K562 (cell line): ENCODE measurements around the gene ALCAM.

ENCODE experiments used
- MYNN ChIP-seq, 2 experiments: sonication (generic); formaldehyde crosslinking in 1 of 2; IDR thresholded peaks; 2 replicates each; pipeline versions ENCODE4 v1.5.0 to v1.6.1; 2016 to 2020; ENCODE audit warnings: antibody characterized with exemption in 1 of 2, missing genetic modification reagents in 1 of 2
- NFIC ChIP-seq: fragments of 450-650 bp; IDR thresholded peaks from 2 replicates; pipeline ENCODE4 v1.6.1; 2017; ENCODE audit warnings: mild to moderate bottlenecking, inconsistent platforms
- SMAD2 ChIP-seq: fragments of 150-350 bp; IDR thresholded peaks from 2 replicates; pipeline ENCODE4 v1.6.1; 2014; ENCODE audit warnings: low read depth, mild to moderate bottlenecking, low read length
- SP1 ChIP-seq: sonication (generic); formaldehyde crosslinking; IDR thresholded peaks from 2 replicates; pipeline ENCODE4 v1.8.1; 2022; ENCODE audit warnings: mild to moderate bottlenecking, missing genetic modification reagents
- TF ChIP-seq, protein P1 (sequence below): sonication (generic); formaldehyde crosslinking; IDR thresholded peaks from 2 replicates; pipeline ENCODE4 v1.8.1; 2023; ENCODE audit warnings: mild to moderate bottlenecking, missing genetic modification reagents

DNA sequence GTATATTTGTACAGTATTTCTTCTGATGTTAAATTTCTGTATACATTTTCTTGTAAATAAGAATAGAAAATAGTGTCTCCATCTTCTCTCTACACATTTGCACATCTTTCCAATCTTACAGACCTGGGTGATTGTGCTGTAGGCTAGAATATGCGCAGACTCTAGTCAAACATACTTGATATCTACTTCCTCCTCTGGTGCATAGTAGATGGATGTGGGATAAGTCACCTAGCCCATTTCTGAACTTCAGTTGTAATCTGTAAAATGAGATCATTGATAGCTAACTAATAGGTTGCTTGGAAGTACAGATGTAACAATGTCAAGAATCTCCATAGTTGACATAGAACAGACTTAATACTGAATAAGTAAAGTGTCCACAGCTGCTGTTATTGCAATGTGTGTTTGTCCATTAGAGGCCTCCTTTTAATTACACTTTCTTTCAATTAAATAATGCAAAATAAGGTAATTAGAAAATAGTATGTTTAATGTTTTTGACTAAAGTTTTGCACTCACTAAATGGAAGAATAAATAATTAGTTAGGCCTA, 46.7 kb downstream of the ALCAM start:
- TF ChIP-seq MYNN (IDR thresholded peaks at IDR 0.05) (no peak), MYNN (CRISPR knock-in tag; IDR thresholded peaks at IDR 0.05) (no peak), NFIC (no peak), SMAD2 (no peak), SP1 (CRISPR knock-in tag) (no peak)
- TF ChIP-seq, protein P1, sequence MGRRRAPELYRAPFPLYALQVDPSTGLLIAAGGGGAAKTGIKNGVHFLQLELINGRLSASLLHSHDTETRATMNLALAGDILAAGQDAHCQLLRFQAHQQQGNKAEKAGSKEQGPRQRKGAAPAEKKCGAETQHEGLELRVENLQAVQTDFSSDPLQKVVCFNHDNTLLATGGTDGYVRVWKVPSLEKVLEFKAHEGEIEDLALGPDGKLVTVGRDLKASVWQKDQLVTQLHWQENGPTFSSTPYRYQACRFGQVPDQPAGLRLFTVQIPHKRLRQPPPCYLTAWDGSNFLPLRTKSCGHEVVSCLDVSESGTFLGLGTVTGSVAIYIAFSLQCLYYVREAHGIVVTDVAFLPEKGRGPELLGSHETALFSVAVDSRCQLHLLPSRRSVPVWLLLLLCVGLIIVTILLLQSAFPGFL (CRISPR knock-in tag) = no peak
